Panc1 (cell line): ENCODE data around the gene NBL1. TPM values are rescaled to one million over a fixed set of nuclear protein-coding genes. Genes with fewer than 3 reads are reported as not detected.
"Not testable (repeated sequence)": the region's sequence is repeated elsewhere in the genome, so short reads cannot be mapped to it uniquely, and the experiment has no call there.

Experiments
- ATAC-seq: fragments of 200-7000 bp; cut with Tn5 transposase; 2 replicates; pipeline ENCODE4 v1.9.1; 2020; ENCODE audit warnings: mild to moderate bottlenecking, moderate library complexity
- BruUV-seq: library from RNA; stranded (reverse); fragments of 400-500 nt; replicated peaks from 2 replicates; lab custom pipeline; 2021; lab: Mats Ljungman, UMichigan
- CTCF ChIA-PET: fragments of 300-600 bp; sonication (Branson Sonifier 250); formaldehyde crosslinking; loops from one replicate; lab custom pipeline; 2022; ENCODE audit warnings: antibody characterized with exemption; lab: Charles Lee
- POLR2A ChIA-PET: fragments of 300-600 bp; sonication (Branson Sonifier 250); formaldehyde crosslinking; loops from one replicate; lab custom pipeline; 2022; ENCODE audit warnings: antibody characterized with exemption; lab: Charles Lee
- DNase-seq: peaks from one replicate; pipeline ENCODE4 v3.0.0-alpha.2; 2010; ENCODE audit warnings: low read depth, low spot score
- H3K27ac ChIP-seq: 2 replicates; pipeline ENCODE4 v1.5.1; 2011; ENCODE audit warnings: mild to moderate bottlenecking, low read length, inconsistent platforms
- H3K27me3 ChIP-seq: fragments of 200-500 bp; sonication (Bioruptor generic); 2 replicates; pipeline ENCODE4 v1.6.0; 2014; ENCODE audit warnings: low read length, inconsistent platforms; ENCODE audit not compliant: control insufficient read depth, insufficient read depth
- H3K36me3 ChIP-seq: fragments of 200-500 bp; sonication (Bioruptor generic); 2 replicates; pipeline ENCODE4 v1.5.1; 2014; ENCODE audit warnings: inconsistent platforms, mild to moderate bottlenecking, low read length, moderate library complexity; ENCODE audit not compliant: control insufficient read depth, insufficient read depth
- H3K4me1 ChIP-seq: 2 replicates; pipeline ENCODE4 v1.5.1; 2011; ENCODE audit warnings: inconsistent platforms, mild to moderate bottlenecking, low read length, moderate library complexity; ENCODE audit not compliant: control insufficient read depth, insufficient read depth
- H3K4me3 ChIP-seq, 2 experiments: 2 replicates each; pipeline ENCODE4 v1.5.1; 2011 to 2012; ENCODE audit warnings: low read depth in 2 of 2, low read length in 2 of 2, mild to moderate bottlenecking in 2 of 2, inconsistent platforms in 1 of 2, moderate library complexity in 1 of 2
- H3K9me3 ChIP-seq: fragments of 200-500 bp; sonication (Bioruptor generic); 2 replicates; pipeline ENCODE4 v1.5.1; 2014; ENCODE audit warnings: low read depth, mild to moderate bottlenecking, inconsistent platforms, low read length, moderate library complexity; ENCODE audit not compliant: control insufficient read depth, insufficient read depth
- CTCF ChIP-seq: fragments of 450-650 bp; IDR thresholded peaks from 2 replicates; pipeline ENCODE4 v1.5.1; 2017; ENCODE audit warnings: mild to moderate bottlenecking
- POLR2AphosphoS5 ChIP-seq: IDR thresholded peaks from 2 replicates; pipeline ENCODE4 v1.6.1; 2012; ENCODE audit warnings: mild to moderate bottlenecking, low read depth, low read length, moderate library complexity
- SIN3A ChIP-seq: IDR thresholded peaks from 2 replicates; pipeline ENCODE4 v1.6.1; 2012; ENCODE audit warnings: low read depth, mild to moderate bottlenecking, low read length, moderate library complexity, borderline replicate concordance; ENCODE audit not compliant: insufficient read depth
- TCF7L2 ChIP-seq: IDR thresholded peaks from 2 replicates; pipeline ENCODE4 v1.6.1; 2011; ENCODE audit warnings: mild to moderate bottlenecking, low read depth, low read length, inconsistent platforms
- in situ Hi-C: cut with HindIII; loops from 2 replicates; pipeline ENCODE4 v1.10.0; 2016; ENCODE audit warnings: low sequenced_read_pairs, low pct_unique_long_range_greater_than_20kb
- intact Hi-C: fragments of 100-400 bp; cut with micrococcal nuclease; formaldehyde crosslinking; loops from one replicate; pipeline ENCODE4 v1.10.0; 2022; ENCODE audit not compliant: unreplicated experiment
- total RNA-seq: library from RNA; stranded (reverse); gene quantifications from one replicate; pipeline ENCODE4 v1.2.1, GENCODE V29; 2021; ENCODE audit not compliant: unreplicated experiment
- TF ChIP-seq, protein P1 (sequence below), 2 experiments: IDR thresholded peaks; 2 replicates each; pipeline ENCODE4 v1.6.1; 2011 to 2012; ENCODE audit warnings: low read depth in 2 of 2, control low read depth in 1 of 2, low read length in 1 of 2, mild to moderate bottlenecking in 1 of 2, moderate library complexity in 1 of 2; ENCODE audit not compliant: insufficient read depth in 1 of 2

Gene NBL1
- total RNA-seq, 1 experiment from 2014 or later: 191 TPM

DNA sequence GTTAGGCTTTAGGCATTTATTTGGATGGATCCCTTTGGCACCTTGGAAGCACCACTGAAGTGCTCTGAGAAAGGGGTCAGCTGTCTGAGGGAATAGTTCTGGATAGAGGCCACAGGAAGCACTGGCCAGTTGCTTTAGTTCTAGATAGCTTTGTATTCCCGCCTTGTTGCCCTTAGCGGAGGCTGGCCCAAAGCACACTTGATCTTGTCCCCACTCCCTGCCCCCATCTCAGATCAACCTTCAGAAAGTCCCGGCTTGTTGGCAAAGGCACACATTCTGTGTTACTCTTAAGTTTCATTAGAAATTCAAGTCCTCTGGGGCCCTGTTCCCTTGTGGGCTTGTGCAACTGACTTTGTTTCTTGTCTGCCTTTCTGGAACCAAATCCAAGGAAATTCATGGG is 15.2 kb upstream of the NBL1 start:
- POLR2A ChIA-PET: interaction anchor here (0.5 kb wide), 1 partner anchor 62 kb away, joined by 8 read pairs; no protein-coding TSS in a partner anchor
- H3K9me3 ChIP-seq: no peaks in the 10 kb centered on the region
- intact Hi-C loops (no loop called here), in situ Hi-C loops (no loop called here)
- CTCF ChIA-PET: no interaction called here
- no peaks in the 10 kb centered on the region for H3K4me1 ChIP-seq
- ATAC-seq (no peak), DNase-seq (no peak)
- BruUV-seq: no TSS peak
- peaks cover 9% of the 10 kb centered on the region for H3K36me3 ChIP-seq
- TF ChIP-seq POLR2AphosphoS5 (no peak), TCF7L2 (no peak), CTCF (no peak), SIN3A (no peak)
- TF ChIP-seq, protein P1, sequence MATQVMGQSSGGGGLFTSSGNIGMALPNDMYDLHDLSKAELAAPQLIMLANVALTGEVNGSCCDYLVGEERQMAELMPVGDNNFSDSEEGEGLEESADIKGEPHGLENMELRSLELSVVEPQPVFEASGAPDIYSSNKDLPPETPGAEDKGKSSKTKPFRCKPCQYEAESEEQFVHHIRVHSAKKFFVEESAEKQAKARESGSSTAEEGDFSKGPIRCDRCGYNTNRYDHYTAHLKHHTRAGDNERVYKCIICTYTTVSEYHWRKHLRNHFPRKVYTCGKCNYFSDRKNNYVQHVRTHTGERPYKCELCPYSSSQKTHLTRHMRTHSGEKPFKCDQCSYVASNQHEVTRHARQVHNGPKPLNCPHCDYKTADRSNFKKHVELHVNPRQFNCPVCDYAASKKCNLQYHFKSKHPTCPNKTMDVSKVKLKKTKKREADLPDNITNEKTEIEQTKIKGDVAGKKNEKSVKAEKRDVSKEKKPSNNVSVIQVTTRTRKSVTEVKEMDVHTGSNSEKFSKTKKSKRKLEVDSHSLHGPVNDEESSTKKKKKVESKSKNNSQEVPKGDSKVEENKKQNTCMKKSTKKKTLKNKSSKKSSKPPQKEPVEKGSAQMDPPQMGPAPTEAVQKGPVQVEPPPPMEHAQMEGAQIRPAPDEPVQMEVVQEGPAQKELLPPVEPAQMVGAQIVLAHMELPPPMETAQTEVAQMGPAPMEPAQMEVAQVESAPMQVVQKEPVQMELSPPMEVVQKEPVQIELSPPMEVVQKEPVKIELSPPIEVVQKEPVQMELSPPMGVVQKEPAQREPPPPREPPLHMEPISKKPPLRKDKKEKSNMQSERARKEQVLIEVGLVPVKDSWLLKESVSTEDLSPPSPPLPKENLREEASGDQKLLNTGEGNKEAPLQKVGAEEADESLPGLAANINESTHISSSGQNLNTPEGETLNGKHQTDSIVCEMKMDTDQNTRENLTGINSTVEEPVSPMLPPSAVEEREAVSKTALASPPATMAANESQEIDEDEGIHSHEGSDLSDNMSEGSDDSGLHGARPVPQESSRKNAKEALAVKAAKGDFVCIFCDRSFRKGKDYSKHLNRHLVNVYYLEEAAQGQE (IDR thresholded peaks at IDR 0.05; ENCODE audit: insufficient read depth in 1 of 2, low read depth in 2 of 2, low read length in 1 of 2): no peak
- H3K4me3 ChIP-seq: no peak overlapping the region
- no peak overlapping the region for H3K27ac ChIP-seq
- H3K27me3 ChIP-seq: no peaks in the 10 kb centered on the region

DNA sequence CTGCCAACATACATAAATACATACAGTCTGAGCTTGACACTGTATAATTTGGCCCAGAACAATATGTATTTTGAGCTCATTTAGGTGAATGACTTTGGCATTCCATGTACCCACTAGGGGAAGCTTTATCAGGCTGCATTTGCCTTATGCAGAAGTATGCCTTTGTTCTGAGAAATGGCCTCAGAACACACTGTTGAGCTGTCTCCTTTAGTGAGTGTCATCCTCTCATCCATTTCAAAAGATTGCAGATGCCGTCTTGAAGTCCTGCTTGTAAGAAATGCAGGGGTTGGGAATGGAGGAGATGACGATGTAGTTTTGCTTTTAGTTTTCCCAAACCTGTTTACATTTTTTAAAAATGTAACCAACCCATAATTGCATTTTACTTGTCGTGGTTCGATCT is 14.8 kb upstream of the NBL1 start:
- intact Hi-C loops (no loop called here), in situ Hi-C loops (no loop called here)
- peaks cover 9% of the 10 kb centered on the region for H3K36me3 ChIP-seq
- DNase-seq (no peak), ATAC-seq (no peak)
- no peaks in the 10 kb centered on the region for H3K4me1 ChIP-seq
- ChIA-PET POLR2A (no interaction called here), CTCF (no interaction called here)
- no TSS peak for BruUV-seq
- H3K4me3 ChIP-seq: no peak overlapping the region
- H3K27me3 ChIP-seq: no peaks in the 10 kb centered on the region
- no peaks in the 10 kb centered on the region for H3K9me3 ChIP-seq
- no peak overlapping the region for H3K27ac ChIP-seq
- TF ChIP-seq POLR2AphosphoS5 (no peak), TCF7L2 (no peak), CTCF (no peak), SIN3A (no peak)
- TF ChIP-seq, protein P1 (IDR thresholded peaks at IDR 0.05; ENCODE audit: insufficient read depth in 1 of 2, low read depth in 2 of 2, low read length in 1 of 2): no peak

- H3K4me3 ChIP-seq, H3K36me3 ChIP-seq, H3K27ac ChIP-seq, ATAC-seq, BruUV-seq, in situ Hi-C loops, DNase-seq, CTCF ChIA-PET, H3K27me3 ChIP-seq, H3K4me1 ChIP-seq, intact Hi-C loops, H3K9me3 ChIP-seq: not testable (repeated sequence)
- POLR2A ChIA-PET: interaction anchor here (0.6 kb wide), 2 partner anchors 160 to 379 kb away, joined by 3 to 6 read pairs; no protein-coding TSS in a partner anchor
Measured at GRCh38 chr1:19630192-19630591, 13.9 kb upstream of the NBL1 start.
